ENCODE measurements around the gene SLC22A15.
"Not testable (repeated sequence)": the region's sequence is repeated elsewhere in the genome, so short reads cannot be mapped to it uniquely, and the experiment has no call there.

Gene SLC22A15

DNA sequence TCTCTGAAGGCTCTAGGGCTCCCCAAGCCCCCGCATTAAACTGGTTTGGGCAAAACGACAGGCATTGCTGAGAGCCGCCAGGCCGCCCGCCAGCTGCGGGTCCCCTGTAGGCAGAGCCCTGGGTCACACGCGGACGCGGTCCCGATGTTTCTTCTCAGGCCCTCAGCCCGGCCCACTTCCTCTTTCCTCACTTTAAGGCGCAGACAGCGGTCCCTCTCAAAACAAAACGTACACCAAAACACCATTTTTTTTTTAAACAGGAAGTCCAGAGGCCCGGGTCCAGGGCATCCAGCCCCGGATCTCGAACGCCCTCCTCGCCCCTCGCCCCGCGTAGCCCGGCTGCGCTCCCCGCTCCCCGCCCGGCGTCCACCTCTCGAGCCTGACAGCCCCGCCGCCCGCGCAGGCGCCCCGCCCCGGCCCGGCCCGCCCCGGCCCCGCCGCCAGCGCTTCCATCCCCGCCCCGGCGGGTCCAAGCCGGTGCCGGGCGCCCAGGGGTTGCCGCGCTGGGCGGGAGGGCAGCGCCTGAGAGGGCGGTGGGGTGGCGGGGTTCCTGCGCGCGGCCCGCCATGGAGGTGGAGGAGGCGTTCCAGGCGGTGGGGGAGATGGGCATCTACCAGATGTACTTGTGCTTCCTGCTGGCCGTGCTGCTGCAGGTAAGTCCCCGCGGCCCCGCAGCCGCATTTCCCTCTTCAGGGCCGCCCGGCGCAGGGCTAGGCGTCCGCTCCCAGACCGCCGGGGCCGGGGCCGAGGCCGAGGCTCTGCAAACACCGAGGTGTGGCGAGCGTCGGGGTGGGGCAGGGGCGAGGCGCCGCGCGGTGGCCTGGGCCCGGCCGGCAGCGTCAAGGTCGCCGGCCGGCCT lies at the start of gene SLC22A15:
Gene SLC22A15 (plus strand): TSS at position 452 of the 859 bp plus-strand sequence. CDS start 115 bp downstream, at position 567.
- DNase-seq, result peak; percentile 56

DNA sequence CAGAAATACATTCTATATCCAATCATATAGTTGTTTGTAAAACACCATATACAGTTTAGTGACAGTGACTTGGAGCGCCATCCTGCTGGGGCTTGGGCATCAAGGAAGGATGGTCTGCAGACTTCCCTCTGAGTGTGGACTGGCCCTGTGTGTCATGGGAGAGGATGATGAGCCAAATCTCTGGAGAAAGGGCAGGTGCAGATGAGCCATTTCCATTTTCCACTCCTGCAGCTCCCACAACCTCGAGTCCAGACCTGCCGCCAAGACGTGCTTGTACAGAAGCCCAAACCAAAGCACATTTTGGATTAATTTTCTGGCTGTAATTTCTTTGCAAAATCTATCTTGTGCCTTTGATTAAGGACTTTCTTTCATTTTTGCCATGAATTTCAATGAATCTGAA lies 48.3 kb upstream of the SLC22A15 start:
- DNase-seq, result no peak

DNA sequence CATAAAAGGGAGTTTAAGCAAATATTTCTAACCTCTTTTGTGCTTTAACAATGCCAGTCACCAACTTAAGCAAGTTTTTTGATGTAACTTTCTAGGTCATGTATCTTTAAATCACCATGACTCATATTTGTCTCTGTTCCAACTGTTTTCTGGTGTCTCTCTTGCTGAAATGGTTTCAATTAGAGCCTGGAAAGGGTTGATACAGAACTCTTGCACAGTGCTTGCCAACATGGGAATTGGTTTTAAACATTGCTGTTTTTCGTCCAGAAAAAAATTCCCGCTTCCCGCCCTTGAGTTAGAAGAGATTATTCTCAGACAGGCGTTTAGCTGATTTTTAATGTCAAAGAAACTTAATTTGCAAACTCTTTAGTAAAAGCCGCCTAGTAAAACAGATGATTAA lies 46.4 kb upstream of the SLC22A15 start:
- peak; percentile 31 for DNase-seq

DNA sequence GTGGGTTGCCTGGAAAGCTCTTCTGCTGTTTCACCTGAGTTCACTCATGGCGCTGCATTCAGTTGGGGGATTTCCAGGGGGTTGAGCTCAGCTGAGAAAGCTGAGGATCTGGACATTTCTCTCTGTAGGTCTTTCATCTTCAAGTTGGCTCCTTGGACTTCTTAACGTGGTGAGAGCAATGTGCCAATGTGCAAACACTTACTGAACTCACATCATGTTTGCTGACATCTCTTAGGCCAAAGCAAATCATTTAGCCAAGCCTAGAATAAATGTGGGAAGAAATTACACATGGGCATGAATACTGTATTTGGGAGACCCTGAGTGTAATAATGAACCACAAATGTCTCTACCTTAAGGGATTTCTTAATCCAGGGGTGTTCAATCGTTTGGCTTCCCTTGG lies 42.7 kb upstream of the SLC22A15 start:
- DNase-seq, result no peak

DNA sequence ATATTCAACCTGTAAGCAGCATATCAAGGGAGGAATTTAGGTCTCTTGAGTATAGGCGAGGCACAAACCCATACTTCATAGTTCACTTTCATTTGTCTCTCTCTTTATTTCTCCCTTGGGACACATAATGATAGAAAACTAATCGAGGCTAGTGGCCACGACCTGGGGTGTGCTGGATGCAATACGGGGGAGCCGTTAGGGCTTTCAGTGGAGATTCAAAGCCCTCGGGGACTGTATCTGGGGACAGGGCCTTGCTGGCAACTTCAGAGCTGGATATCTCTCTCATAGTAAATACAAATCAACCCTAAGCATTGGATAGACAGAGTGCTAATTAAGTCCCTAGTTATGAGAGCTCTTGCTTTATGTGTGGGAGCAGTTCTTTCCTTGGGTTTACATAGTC lies 36.9 kb upstream of the SLC22A15 start:
- DNase-seq, result no peak

DNA sequence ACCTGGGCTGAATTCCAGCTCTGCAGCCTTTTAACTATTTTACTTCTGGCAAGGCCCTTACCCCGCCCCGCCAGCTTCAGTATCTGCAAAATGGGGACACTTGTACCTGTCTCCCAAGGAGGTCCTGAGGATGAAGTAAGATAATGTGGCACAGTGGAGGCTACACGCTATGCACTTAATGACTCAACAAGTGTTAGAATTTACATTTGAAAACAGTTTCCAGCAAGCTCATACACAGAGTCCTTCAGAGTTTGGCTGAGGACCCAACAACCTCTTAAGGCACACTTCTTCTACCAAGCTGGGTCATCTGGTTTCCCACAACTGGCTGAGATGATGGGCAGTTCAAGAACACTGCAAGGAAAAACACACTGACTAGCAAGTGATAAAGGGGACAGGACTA lies 30.2 kb upstream of the SLC22A15 start:
- no peak for DNase-seq

DNA sequence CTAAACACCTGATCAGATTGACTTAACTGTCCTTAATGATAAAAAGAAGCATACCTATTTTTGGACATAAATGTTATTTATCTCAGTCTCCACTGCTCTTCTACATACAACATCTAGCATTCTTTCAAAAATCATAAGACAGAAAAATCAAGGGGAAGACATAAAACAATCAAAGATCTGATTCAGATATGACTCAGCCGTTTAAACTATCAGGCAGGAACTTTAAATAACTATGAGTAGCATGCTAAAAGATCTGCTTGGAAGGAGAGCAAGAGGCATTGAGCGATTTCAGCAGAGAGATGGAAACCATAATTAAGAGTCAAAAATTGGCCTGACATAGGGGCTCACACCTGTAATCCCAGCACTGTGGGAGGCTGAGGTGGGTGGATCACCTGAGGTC lies 27.2 kb upstream of the SLC22A15 start:
- no peak for DNase-seq

DNA sequence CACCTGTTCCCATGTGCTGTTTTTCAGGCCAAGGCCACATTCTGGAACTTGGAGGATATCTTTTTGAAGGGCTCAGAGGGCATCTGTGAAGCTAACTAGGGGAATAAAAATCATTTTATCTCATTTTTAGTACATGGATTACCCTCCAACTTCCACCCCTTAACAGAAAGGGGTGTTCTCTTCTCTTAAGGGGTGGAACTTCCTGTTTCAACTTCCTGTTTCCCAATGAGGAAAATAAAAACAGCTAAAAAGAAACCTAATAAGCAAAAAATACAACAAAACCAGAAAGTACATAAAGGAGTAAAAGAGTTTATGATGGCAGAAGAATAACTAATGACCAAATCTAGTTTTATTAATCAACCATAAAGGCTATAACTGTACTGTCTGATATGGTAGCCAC lies 24.8 kb upstream of the SLC22A15 start:
- DNase-seq, result no peak

DNA sequence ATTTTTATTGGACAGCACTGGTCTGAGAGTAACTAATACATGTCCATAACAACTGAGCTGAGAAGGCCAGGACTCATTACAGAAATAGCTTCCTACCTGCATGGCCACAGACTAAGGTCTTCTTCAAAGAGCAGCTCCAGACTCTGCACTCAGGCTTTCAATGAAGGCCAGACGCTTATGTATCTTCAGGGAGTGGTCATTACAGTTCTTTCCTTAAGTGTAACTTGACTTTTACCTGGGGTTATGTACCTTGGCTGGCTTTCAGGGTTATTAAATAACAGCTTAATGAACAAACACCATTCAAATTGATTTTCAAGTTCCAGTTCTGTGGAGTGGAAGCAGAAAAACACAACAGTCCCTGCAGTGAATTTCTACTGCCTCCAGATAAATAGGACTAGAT lies 23.8 kb upstream of the SLC22A15 start:
- DNase-seq, result no peak

DNA sequence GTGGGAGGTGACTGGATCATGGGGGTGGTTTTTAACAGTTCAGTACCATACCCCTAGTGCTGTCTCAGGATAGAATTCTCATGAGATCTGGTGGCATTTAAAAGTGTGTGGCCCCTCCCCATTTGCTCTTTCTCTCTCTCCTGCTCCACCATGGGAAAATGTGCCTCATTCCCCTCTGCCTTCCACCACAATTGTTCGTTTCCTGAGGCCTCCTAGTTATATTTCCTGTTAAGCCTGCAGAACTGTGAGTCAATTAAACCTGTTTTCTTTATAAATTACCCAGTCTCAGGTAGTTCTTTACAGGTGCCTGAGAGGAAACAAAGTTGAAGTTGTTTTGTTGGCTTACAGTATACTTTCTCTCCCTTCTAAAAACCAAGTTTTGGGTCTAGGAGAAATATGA lies 23.1 kb upstream of the SLC22A15 start:
- DNase-seq, result no peak

DNA sequence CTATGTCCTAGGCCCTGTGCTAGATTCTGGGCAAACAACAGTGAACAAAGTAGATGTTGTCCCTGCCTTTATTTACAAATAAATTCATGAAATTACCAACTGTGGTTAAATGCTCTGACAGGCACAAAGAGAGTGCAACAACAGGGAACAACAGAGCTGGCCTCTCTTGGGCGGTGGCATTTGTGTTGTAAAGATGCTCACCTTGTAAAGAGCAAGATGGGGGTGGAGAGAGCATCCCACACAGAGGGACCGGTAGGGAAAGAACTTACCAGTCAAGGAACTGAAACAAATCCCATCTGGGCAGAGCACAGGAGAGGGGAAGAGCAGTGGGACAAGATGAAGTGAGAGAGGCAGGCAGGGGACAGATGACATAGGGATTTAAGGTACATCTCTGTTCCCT lies 21.6 kb upstream of the SLC22A15 start:
- DNase-seq, result no peak

DNA sequence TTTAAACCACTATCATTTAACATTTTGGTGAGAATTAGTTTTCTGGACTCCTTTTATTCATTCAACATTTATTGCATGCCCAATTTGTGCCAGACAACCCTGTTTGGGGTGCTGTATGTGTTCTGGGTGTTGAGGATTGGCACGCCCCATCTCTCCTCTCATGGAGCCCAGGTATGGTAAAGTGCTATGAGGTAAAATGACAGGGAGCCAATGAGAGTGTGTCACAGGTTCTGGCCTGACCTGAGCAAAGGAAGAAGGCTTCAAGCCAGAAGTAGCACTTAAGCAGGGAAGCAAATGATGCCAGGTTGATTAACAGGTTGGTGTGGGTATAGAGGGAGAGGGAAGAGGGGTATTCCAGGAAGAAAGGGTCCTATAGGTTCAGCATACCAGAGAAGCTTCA lies 21.1 kb upstream of the SLC22A15 start:
- DNase-seq, result no peak

DNA sequence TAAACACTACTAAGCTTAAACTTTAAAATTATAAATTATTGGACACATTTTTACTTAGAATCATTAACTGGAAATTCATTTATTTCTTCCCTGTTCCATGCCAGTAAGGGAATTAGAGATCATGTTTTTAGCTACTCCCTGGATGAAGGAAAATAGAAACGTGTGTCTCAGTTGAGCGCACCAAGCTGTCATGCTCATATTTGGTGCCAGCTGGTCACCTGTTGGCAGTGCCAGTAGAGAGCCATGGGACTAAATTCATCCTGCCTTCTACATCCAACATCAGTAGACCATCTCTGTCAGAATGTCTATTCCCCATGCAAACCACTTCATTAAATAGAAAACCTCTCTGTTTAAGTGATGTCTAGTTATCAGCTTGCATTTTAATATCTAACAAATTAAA lies 17.4 kb upstream of the SLC22A15 start:
- DNase-seq, result no peak

DNA sequence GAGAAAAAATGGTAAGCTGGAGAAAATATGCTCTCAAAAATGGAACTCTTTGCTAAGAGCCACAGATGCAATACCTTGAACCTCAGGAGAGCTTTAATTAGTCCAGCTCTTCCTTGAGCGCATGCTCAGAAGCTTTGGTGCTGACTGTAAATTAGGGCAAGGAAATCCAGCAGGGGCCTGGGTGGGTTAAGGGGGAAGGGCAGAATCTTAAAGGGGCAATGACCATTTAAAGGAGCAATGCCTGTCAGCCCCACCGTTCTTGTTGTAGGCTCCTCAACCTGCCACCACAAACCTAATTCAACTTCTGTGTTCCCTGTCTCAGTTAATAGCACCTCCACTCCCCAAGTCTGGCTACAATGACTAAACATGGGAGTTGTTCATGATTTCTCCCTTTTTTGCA lies 6.8 kb upstream of the SLC22A15 start:
- DNase-seq, result no peak

DNA sequence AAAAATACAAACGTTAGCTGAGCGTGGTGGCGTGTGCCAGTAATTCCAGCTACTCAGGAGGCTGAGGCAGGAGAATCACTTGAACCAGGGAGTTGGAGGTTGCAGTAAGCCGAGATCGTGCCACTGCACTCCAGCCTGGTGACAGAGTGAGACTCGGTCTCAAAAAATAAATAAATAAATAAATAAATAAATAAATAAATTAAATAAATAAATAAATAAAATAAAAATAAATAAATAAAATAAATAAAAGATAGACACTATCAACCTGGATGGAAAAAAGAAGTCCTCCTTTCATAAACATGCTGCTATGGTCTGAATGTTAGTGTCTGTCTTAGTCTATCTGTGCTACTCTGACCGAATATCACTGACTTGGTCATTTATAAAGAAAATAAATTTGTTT lies 4.5 kb upstream of the SLC22A15 start:
- not testable (repeated sequence) for DNase-seq

DNA sequence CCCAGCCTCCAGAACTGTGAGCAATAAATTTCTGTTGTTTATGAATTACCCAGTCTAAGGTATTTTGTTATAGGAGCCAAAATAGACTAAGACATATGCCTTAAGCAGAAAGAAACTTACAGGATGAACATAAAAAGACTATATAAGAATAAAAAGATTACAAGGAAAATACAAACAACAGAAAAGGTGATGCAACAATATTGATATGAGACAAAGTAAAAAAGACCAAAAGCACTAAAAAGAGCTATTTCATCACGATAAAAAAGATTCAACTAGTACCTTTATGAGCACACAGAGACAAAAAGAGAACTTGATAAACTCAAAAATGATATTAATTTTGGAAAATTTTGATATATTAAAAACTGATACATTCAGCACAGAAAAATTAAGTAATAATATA lies 3.2 kb upstream of the SLC22A15 start:
- DNase-seq, result no peak

DNA sequence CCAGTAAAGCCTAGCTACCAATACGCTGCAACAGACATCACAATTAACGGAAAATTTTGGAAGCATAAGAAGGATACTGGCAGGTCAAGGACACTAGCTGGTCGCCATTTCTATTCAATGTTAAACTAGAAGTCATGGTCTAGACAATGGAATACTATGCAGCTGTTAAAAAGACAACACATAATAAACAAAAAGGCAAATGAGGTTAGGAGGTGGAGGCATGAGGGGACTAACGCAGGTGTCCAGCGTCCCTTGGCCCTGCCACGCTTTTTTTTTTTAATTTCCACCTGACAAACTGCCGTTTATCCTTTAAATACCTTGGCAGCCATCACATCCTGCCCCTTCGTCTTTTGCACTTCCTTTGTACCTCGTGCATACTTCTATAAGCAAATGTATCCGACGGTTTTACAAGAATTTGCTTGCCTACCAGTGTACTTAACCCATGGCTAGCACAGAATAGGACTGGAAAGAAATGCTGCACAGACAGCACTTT lies 698 bp upstream of the SLC22A15 start:
- no peak for DNase-seq

DNA sequence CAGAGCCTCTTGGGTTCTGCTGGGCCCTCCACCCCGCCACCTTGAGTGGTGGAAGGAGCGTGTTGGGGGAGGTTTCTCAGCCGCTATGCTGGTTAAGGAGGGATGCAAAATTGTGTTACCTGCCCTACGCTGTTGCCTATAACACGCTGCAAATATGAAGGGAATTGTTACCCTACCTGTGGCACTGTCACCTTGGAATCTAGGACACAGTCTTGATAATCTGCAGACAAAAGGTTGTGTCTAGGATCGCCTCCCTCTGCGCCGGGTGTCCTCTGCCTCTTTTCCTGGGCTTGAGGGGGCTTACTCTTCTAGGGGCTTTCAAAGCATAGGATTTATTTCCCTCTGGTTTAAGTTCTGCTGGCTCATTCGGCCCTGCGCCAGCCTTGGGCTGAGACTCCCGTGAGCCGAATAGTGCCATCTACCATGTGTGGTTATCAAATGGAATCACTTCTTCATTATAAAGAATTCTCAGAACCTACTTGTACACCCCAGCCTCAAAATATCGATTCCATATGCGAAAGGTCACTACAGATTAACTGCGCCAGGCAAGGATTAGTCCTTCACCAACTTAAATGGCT lies 697 bp downstream of the SLC22A15 start:
- DNase-seq, result no peak

DNA sequence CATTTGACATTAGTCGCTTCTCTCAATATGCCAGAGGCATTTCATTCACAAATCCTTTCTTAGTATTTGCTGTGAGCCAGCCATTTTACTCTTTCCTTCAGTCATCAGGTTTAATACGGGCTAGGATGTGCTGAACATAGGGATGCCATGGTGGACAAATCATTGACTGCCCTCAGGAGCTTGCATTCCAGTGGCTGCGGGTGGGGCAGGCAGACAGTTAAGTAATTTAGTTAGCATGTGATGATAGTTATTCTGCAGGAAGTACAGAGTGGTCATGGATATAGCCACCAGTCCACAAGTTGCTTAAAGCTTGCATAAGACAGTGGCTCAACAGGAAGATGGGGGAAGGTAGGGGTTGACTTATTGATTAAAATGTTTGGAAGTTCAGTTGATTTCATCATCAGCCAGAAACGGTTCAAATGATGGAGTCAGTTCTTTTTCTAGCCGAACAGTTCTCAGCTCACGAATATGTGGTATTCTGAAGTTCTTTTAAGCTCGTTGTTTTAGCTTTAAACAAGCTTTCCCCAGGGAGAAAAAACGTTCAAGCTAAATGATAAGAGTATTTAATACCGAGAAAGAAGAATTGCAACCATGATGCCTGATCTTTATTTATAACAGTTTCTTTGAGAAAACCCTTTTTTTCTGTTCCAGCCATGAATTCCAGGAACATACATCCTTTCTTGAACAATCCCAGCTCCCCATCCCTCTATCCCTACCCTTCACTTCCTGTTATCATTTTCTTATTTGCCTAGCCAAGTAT lies 1.4 kb downstream of the SLC22A15 start:
- no peak for DNase-seq

DNA sequence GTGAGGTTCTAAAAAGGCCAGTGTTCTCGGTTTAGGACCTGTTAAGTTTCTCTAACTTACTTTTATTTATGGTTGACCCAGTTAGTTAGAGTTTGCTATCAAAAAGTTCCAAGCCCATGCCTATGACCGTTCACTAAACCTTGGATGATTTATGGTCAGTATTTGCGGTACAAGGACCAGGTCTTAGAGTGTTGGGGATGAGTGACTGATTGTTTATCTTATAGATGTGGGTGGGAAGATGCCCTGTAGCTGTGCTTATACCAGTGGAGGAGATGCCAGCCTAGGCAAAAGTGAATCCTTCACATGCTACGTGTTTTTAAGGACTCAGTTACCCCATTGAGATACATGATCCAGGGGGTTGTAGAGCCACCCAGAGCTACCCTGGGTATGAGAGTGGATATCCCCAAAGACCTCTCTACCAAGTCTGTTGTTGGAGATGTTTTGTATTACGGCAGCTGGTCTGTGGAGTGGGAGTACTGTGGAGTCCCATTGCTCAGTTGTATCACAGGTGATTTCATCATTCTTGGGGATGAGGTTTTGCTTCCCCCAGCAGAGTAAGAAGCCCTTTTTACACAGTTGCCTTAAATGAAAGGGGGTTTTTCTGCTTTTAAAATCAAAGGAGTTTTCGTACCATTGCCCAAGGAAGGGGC lies 2.1 kb downstream of the SLC22A15 start:
- no peak for DNase-seq

DNA sequence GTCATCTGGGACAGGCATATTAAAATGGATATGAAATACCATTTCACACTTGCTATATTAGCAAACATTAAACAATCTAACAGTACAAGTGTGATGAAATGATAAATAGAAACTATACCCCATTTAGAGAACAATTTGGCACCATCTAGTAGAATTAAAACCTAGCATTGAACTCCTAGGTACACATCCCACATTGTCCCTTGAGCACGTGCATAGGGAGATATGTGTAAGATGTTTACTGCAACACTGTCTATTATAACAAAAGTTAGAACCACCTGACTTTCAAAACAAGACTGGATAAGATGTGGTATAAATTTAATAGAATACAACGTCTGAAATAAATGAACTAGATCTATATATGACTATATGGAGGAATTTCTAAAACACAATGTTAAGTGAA lies 3.8 kb downstream of the SLC22A15 start:
- DNase-seq, result no peak

DNA sequence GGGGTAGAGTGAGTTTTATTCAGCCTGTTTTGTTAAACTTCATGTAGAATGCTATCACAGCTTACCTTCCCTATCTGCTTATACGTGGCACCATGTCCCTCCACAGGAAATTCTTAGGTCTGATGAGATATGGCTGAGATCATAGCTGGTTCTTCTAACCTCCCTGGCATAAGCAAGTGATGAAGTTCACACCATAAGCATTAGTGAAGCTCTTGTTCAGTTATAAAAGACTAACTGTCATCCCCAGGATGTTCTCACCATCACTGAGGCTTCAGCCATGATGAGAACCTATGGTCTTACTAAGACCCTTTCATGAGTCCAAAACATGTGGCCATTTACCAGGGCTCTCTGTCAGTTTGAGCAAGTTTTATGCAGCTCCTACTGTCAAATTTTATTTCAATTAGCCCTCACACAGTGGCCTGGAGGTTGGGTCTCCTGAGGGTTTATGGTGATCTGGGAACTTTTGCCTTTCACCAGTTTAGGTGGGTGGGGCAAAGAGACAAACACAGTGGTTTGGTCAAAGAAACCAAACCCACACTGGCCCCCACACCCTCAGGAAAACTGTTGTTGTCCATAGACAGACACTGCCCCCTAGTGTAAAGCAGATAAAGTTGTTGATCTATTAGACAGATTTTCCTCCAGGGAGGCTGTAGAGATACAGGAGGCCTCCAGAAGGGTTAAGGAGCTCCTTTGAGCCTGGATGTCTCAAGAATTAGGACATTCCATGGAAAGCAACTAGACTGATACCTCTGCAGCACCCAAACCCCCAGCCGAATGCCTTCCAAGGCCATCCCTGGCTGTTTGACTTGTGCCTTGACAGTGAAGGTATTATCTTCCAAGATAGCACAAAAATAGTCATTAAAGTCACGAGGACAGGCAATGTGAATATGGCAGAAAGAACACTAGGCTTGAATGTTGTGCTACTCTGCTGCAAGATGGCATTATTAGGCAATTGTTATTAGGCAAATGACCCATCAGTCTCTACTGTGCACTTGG lies 5.0 kb downstream of the SLC22A15 start:
- no peak for DNase-seq

Data from left hindlimb (tissue), 1 donor.